ENCODE data around the gene STXBP2.

The STXBP2 gene

GRCh38 chr19:7614859-7615741, 21.8 kb upstream of the STXBP2 start:
- DNase-seq = no peak

- no peak for DNase-seq
These were observed 19.7 kb upstream of the STXBP2 start for GRCh38 chr19:7617172-7617571.

- no peak for DNase-seq
These were observed 19.2 kb upstream of the STXBP2 start for GRCh38 chr19:7617735-7618134.

GRCh38 chr19:7618348-7618747, 18.6 kb upstream of the STXBP2 start:
- DNase-seq = no peak

DNA sequence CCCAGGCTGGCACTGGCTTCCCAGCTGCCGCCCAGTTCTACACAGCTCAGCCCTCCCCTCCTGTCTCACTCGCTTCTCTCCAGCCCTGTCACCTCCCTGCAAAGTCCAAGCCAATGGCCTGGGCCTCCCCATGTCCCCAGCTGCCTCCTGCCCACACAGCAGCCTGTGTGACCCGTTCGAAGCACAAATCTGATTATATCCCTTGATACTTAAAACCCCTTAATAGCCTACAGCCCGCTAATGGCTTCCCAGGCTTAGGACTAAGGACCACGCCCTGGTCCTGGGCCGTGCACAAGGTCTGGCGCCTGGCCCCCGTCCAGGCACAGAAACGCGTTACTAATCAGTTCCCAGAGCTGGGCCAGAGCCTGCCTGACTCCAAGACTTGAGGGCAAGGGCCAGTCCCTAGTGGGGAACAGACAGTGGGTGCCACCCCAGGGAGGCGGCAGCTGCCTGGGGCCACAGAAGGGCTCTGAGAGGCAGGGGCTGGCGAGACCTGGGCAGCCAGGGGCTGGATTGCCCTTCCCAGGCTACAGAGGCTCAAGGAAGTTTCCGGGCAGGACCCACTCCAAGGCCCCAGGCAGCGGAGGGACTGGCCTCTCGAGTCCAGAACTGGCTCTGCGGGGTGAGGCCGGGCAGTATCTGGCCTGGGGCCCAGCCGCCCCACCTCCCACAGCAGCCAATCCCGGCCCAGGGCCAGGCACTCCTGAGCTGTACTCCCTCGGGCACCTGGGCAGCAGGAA, 18.0 kb upstream of the STXBP2 start:
- DNase-seq = no peak

GRCh38 chr19:7619671-7620441, 17.1 kb upstream of the STXBP2 start:
- no peak for DNase-seq

DNA sequence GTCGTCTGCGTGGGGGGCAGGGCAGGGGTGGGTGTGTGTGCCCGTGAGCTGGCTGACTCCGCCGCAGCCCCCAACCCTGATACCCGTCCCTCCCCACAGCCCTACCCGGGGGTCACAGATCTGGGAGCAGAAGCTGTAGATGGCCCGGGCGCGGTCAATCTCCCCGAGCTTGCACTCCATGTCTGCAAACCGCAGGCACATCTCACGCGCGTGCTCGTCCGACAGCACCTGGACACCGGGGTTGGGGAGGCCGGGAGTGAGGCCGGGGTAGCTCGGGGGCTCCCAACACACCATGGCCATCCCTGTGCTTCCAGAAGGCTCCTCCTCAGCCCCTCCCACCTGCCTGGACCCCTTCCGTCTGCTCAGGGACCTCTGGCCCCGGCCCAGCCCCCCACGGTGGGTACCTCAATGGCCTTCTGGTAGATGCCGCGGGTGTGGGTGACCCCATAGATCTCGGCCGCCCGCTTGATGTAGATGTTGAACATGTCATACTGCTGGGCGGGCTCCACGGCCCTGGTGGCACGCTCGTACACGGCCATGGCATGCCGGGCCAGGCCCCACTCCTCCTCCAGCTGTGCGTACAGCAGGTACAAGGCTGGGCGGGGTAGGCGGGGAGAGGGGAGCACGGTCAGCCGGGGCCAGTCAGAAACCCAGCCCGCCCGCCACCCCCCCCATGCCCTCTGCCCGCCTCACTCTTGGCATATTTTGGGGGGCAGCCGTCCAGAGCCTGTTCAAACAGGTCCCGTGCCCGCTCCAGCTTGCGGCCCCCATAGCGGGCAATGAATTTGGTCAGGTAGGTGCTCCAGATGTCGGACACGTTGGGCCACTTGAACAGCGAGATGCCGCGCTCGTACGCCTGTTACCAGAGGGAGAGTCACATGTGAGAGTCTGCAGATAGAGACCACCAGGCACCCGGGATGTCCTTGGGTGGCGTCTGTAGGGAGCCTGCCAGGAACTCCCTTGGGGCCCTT, 16.2 kb upstream of the STXBP2 start:
- DNase-seq = no peak

DNA sequence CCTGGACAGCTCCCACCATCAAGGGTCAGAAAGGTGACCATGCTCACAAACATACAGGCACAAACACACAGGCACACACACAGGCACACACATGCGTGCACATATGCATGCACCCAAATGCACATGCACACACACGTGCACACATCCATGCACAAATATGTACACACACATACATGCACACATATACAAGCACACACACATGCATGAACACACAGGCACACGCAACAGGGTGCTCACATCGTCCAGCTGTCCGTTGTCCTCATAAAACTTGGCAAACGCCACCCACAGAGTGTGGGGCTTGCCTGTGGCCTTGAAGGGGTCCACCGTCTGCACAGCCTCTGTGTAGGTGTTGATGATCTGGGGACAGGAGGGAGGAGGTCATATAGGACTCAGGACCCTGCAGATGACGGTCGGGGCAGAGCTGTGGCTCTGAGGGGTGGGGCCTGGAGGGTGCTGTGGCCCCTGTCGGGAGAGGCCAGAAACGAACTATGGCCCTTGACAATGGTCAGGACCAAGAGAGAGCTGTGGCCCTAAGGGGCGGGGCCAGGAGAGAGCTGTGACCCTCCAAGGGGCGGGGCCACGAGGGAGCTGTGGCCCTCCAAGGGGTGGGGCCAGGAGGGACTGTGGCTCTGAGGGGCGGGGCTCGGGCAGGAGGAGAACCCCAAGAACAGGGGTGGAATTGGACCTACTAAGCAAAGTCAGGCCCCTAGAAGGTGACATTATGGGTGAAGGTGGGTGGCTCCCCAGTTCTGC, 13.8 kb upstream of the STXBP2 start:
- no peak for DNase-seq

DNA sequence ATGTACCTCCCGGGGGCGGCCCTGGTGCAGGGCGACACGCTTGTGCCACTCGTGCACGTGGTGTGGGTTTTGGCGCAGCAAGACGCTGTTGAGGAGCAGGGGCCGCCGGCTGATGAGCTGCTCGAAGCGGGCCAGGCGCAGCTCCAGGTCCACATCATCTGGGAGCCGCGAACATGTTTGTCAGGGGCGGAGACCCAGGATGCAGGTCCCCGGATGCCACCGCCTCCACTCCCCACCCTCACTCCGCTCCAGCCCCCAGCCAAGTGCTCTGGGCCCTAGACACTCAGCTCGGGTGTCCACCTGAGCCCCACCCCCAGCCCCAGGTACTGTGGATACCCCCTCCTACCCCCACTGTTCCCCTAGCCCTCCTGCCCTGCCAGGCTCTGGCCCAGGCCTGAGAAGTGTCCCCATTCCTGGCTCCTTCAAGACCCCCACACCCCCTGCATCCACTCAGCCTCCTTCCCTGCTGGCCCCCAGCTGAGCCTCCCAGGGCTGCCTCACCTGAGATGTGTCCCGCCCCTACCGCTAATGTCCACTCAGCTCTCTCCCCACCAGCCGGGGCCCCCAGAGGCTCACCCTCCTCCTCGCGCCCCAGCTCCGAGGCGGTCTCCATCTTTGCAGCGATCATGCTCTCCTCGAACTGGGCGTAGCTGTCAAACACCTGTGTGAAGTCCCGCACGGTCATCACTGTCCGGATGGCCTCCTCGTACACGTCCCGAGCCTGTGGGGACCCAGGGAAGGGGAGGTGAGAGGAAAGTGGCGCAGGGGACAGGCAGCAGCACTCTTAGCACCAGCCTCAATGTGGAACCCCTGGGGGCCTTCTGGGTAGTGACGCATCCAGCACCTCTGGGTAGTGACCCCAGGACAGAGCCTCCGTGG, 12.9 kb upstream of the STXBP2 start:
- DNase-seq = no peak

DNA sequence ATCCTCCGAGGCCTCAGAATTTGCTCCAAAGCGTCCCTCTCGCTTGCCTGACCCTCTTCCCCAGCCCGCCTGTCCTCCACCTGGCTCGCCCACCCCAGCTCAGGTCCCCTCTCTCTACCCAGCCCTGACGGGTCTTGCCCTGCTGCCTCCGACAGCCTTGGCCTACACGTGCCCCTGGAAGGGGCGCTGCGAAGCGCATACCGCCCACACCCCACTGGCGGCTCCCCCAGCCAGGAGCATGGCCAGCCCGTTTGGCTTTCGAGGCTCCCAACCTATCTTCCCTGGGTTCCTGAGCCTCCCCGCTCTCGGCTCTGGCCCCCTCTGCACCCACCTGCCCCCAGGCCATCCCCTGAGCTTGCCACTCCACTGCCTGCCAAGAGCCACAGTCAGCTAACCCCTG, 12.1 kb upstream of the STXBP2 start:
- no peak for DNase-seq

DNA sequence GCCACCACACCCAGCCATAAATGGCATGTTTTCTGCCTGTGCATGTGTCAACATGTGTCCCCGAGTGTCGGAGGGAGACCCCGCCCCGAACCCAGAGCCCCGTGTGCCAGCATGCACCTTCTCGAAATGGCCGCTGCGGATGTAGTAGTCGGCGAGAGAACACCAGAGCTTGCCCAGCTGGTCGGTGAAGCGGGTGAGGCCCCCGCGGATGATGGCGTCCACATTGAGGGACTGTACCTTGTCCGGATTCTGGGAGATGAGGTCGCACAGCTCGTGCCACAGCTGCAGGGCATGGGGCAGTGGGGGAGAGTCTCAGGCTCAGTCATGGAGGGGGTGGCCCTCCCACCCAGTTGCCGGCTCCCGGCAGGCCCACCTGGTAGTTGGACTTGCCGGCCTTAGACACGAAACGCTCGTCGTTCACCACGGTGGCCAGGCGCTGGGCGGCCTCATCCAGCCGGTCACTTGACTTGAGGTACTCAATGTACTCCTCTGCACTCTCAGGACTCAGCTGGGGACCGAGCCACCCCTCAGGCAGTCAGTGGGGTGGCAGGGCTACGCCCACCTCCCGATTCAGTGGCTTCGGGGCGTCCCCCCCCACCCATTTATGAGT, 11.0 kb upstream of the STXBP2 start:
- DNase-seq = no peak

DNA sequence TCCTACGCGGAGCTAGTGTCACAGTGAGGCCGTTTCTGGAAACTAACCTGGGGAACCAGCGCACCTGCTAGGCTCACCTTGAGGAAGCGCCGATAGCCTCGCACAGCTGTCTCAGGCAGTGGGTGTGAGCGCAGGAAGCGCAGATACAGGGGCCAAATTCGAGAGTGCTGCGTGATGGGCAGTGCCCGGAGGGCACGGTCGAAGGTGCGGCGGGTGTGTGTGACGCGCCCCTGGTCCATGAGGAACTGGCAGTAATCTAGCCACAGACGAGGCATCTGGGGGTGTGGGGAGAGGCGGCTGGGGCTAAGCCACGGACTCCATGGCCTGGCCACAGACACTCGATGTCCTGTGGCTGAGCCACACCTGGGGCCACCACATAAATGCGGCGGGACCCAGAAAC, 9.7 kb upstream of the STXBP2 start:
- no peak for DNase-seq

DNA sequence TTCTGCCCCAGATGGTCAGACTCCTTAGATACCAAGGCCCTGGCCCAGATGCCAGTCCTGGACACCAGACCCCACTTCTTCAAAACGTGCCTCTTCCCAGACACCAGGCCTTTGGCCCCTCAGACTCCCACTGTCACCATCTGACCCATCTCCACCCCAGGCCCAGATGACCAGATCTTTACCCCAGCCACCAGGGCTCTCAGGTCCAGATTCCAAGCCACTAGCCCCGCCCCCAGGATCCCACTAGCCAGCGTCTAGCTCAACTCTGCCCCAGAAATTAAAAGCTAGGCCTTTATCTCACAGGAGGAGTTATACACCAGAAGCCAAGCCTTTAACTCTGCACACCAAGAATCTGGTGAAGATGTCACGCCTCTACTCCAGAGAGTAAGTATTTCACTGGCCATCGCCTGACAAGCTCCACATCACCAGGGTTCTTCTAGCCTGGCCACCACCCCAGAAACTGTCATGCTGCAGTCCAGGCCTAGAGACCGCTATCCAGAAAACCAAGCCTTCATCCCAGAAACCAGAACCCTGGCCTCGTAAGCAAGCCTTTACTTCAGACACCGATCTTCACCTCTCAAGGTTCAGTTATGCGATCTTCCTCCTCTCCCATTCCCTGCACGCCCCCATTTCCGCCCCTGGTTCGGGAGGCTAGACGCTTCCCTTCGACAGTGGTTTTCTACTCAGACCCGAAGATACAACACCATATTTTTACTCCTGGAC, 8.2 kb upstream of the STXBP2 start:
- no peak for DNase-seq

- peak; percentile 92 for DNase-seq
These were observed 7.4 kb upstream of the STXBP2 start, which contains the start of the genes PET100 and XAB2 for GRCh38 chr19:7629347-7630054. Gene PET100, plus strand, starts transcription at chr19:7629793. Its CDS starts 41 bp downstream, at chr19:7629834. Gene XAB2, minus strand, starts transcription at chr19:7629545. Its CDS starts 18 bp downstream, at chr19:7629527.

DNA sequence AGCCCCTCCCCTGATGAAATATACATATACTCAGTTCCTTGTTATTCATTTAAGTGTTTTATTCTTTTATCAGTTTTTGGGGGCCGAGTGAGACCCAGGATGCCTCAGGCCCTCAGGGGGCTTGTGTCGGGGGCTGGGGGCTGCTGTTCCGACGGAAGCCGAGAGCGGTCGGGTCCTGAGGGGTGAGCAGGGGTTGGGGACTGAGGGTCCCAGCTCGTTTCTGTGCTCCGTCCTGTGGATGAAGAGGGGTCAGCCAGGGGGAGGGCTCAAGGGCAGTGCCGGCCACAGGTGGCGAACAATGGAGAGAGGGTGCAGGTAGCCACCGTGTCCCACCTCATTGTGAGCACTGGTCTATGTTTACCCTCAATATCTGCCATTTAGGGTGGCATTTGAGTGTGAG, 5.3 kb upstream of the STXBP2 start:
- no peak for DNase-seq

GRCh38 chr19:7632340-7633203, 4.3 kb upstream of the STXBP2 start:
- DNase-seq = no peak

DNA sequence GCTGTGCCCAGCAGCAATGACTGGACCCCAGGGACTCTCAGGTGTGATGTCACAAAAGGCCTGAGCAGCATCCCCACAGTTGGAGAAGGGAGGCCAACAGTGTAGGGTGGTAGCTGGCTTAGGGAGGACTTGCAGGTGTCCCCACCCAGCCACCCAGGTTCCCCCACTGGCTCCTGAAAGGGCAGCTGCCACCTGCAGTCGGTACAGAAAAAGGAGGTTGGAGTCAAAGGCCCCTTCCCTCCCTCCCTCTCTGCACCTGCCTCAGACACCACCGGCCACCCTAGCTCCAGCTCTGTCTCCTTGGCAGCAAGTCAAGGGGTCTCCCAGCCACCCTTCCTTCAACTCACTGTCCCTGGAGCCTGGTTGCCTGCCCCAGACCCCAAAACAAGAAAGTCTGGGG, 3.2 kb upstream of the STXBP2 start, which contains the start of gene PCP2:
Gene PCP2 (minus strand): TSS at position 22 of the 400 bp plus-strand sequence. CDS start 262 bp downstream, outside the sequence.
- no peak for DNase-seq

All from effector CD8-positive, alpha-beta T cell (primary cell).